H1 (cell line): ENCODE data around the gene FXYD3. TPM values are rescaled to one million over a fixed set of nuclear protein-coding genes. Genes with fewer than 3 reads are reported as not detected.

Source experiments
- KDM4A ChIP-seq: IDR thresholded peaks from one replicate; pipeline ENCODE4 v1.7.1; 2012; ENCODE audit warnings: low read depth, mild to moderate bottlenecking, moderate library complexity, low read length, inconsistent platforms; ENCODE audit not compliant: severe bottlenecking
- SUZ12 ChIP-seq: fragments of 200-600 bp; sonication (generic); IDR thresholded peaks from 2 replicates; pipeline ENCODE4 v1.6.1; 2012; ENCODE audit warnings: mild to moderate bottlenecking, inconsistent platforms, low read length, moderate library complexity, mixed read lengths
- TBP ChIP-seq: IDR thresholded peaks from 2 replicates; pipeline ENCODE4 v1.6.1; 2011; ENCODE audit warnings: low read depth, low read length, improper control_type of control experiment
- polyA plus RNA-seq, 7 experiments: library from polyadenylated mRNA; depleted of rRNA in 3 of 7; stranded (reverse) in 5 of 7; unstranded in 2 of 7; fragments of >200 nt in 5 of 7; fragments of 200-250 nt in 2 of 7; gene quantifications; 1 replicate in 5 of 7; 2 replicates in 1 of 7; 4 replicates in 1 of 7; pipeline versions ENCODE4 v1.2.1 to v1.2.3, GENCODE V29; 2011 to 2013; ENCODE audit warnings: missing spikeins in 2 of 7, mixed read lengths in 2 of 7
- total RNA-seq: library from RNA; stranded (reverse); fragmentation: NEBNext Ultra II Directional; extraction: Animal tissue kit (Norgen Biotek cat#: 25700); gene quantifications from 2 replicates; pipeline ENCODE4 v1.2.1, GENCODE V29; 2021
- TF ChIP-seq, protein P1 (sequence below): IDR thresholded peaks from 2 replicates; pipeline ENCODE4 v1.6.1; 2012; ENCODE audit warnings: inconsistent platforms
- TF ChIP-seq, protein P2 (sequence below), 3 experiments: IDR thresholded peaks; 1 replicate in 2 of 3; 2 replicates in 1 of 3; pipeline versions ENCODE4 v1.5.1 to v1.6.1; 2011; ENCODE audit warnings: low read length in 3 of 3, mild to moderate bottlenecking in 3 of 3, inconsistent platforms in 2 of 3, low read depth in 1 of 3, moderate library complexity in 1 of 3; ENCODE audit not compliant: insufficient read depth in 1 of 3; ENCODE audit errors: control extremely low read depth in 1 of 3

Gene FXYD3
- total and polyA plus RNA-seq, 2 of the 8 experiments (the other 6 are each of a cell fraction or from before 2014, with no cell fraction given): 0.33 TPM; not detected in 1

DNA sequence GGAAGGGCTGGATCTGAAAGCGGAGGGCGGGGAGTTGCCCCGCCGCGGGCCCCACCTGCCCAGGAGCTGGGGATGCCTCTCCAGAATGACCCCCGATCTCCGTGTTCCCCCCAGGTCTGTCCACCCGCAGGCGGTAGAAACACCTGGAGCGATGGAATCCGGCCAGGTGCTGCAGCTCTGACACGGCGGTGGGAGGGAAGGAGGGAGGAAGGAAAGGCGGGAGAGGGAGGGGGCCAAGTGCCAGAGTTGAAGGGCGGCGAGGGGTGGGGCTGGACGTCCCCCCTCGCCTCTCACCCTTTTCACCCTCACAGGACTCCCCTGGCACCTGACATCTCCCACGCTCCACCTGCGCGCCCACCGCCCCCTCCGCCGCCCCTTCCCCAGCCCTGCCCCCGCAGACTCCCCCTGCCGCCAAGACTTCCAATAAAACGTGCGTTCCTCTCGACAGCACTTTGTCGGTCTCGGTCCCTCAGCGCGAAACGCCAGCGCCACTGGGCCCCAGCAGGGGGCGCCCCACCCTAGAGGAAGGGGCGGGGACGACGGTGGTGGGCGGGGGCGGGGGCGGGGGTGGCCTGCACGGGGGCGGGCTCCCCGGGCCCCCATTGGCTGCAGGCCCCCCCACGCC is 27.1 kb downstream of the FXYD3 start (continued):
- TF ChIP-seq, protein P1, sequence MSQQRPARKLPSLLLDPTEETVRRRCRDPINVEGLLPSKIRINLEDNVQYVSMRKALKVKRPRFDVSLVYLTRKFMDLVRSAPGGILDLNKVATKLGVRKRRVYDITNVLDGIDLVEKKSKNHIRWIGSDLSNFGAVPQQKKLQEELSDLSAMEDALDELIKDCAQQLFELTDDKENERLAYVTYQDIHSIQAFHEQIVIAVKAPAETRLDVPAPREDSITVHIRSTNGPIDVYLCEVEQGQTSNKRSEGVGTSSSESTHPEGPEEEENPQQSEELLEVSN: peak; percentile 39; the same call in 1 of the 2 replicates
- TF ChIP-seq SUZ12: no peak
- peak; percentile 21 for TF ChIP-seq KDM4A
- TF ChIP-seq TBP: no peak
- TF ChIP-seq, protein P2, sequence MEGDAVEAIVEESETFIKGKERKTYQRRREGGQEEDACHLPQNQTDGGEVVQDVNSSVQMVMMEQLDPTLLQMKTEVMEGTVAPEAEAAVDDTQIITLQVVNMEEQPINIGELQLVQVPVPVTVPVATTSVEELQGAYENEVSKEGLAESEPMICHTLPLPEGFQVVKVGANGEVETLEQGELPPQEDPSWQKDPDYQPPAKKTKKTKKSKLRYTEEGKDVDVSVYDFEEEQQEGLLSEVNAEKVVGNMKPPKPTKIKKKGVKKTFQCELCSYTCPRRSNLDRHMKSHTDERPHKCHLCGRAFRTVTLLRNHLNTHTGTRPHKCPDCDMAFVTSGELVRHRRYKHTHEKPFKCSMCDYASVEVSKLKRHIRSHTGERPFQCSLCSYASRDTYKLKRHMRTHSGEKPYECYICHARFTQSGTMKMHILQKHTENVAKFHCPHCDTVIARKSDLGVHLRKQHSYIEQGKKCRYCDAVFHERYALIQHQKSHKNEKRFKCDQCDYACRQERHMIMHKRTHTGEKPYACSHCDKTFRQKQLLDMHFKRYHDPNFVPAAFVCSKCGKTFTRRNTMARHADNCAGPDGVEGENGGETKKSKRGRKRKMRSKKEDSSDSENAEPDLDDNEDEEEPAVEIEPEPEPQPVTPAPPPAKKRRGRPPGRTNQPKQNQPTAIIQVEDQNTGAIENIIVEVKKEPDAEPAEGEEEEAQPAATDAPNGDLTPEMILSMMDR (IDR thresholded peaks at IDR 0.05; ENCODE audit: control extremely low read depth in 1 of 3, insufficient read depth in 1 of 3, low read depth in 1 of 3, low read length in 3 of 3): peak; percentile 39 to 67 (median 57)
